Aorta (tissue), 5 donors: ENCODE data around the gene LRMDA. TPM values are rescaled to one million over a fixed set of nuclear protein-coding genes. Genes with fewer than 3 reads are reported as not detected.

Source experiments
- ATAC-seq: fragments of 200-7000 bp; cut with Tn5 transposase; one replicate; pipeline ENCODE4 v1.9.1; 2022; ENCODE audit warnings: moderate library complexity; ENCODE audit not compliant: low FRiP score
- DNase-seq, 2 donors: peaks; one replicate each; pipeline ENCODE4 v3.0.0-alpha.2; 2020
- H3K27ac ChIP-seq, 2 donors: one replicate each; pipeline ENCODE4 v1.5.1; 2013; ENCODE audit warnings: low read length in 2 of 2, mild to moderate bottlenecking in 2 of 2, moderate library complexity in 2 of 2, control low read depth in 1 of 2, inconsistent platforms in 1 of 2, low read depth in 1 of 2
- H3K27me3 ChIP-seq, 2 donors: one replicate each; pipeline ENCODE4 v1.6.1; 2013; ENCODE audit warnings: control low read depth in 1 of 2, low read length in 1 of 2, mild to moderate bottlenecking in 1 of 2, moderate library complexity in 1 of 2; ENCODE audit not compliant: insufficient read depth in 2 of 2, control insufficient read depth in 1 of 2
- H3K36me3 ChIP-seq, 2 donors: one replicate each; pipeline ENCODE4 v1.6.1; 2013; ENCODE audit warnings: control low read depth in 1 of 2, low read length in 1 of 2, mild to moderate bottlenecking in 1 of 2; ENCODE audit not compliant: insufficient read depth in 2 of 2, control insufficient read depth in 1 of 2
- H3K4me1 ChIP-seq, 2 donors: one replicate each; pipeline ENCODE4 v1.6.1; 2013; ENCODE audit warnings: low read length in 2 of 2, control low read depth in 1 of 2, mild to moderate bottlenecking in 1 of 2, moderate library complexity in 1 of 2; ENCODE audit not compliant: insufficient read depth in 2 of 2, control insufficient read depth in 1 of 2
- H3K4me3 ChIP-seq, 2 donors: one replicate each; pipeline ENCODE4 v1.5.1; 2013; ENCODE audit warnings: low read length in 2 of 2, control low read depth in 1 of 2, mild to moderate bottlenecking in 1 of 2
- H3K9me3 ChIP-seq: one replicate; pipeline ENCODE4 v1.6.1; 2013; ENCODE audit warnings: mild to moderate bottlenecking, low read length; ENCODE audit not compliant: control insufficient read depth
- WGBS, 2 donors: extraction: QIAGEN DNeasy Blood & Tissue Kit; methylation state at CpG; one replicate each; pipeline ENCODE4 v1.1.7; 2013; 5-methylcytosine and 5-hydroxymethylcytosine counted together
- intact Hi-C, 2 donors: fragments of 100-400 bp; cut with DNase I; formaldehyde crosslinking; loops; one replicate each; pipeline versions ENCODE4 v1.14.2 to v1.15.0; 2022
- polyA plus RNA-seq, 2 donors: library from polyadenylated mRNA; stranded (reverse); fragments of 200-250 nt; gene quantifications; one replicate each; pipeline ENCODE4 v1.2.3, GENCODE V29; 2013
- total RNA-seq, 2 donors: library from RNA; stranded (reverse); fragmentation: NEBNext Ultra II Directional; extraction: Animal tissue kit (Norgen Biotek cat#: 25700); gene quantifications; one replicate each; pipeline ENCODE4 v1.2.1, GENCODE V29; 2021
- donor health status: healthy with polysubstance abuse.
- donor health status: Bipolar disorder and iron deficiency.
- donor health status: DM: no; HTN: no; CAD: no.
- donor health status: DM: no; HTN: no; CAD: no.
- donor health status: DM: yes; HTN: yes; CAD: no.

The LRMDA gene
- total and polyA plus RNA-seq, 4 donors = 7.4 to 25.7 (median 14.7) TPM

DNA sequence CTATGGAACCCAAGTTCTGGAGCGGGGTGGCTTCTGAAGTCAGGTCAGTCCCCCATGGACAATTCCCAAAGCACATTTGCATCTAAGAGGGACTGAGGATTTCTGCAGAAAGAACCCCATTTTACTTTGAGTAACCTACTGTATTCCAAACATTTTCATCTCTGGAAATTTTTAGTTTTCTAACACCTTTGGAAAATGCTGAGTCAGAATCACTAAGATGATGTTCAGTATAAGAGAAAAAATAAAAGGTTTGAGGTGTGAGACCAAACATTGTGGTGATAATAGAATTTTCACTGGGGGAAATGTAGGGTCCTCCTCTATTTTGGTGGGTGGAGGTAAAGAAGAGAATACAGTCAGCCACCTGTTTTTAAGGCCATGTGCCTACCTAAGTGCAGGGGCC, 227.1 kb downstream of the LRMDA start:
- Histone ChIP-seq H3K9me3 (no peaks in the 10 kb centered on the region), H3K4me3 (no peak overlapping the region), H3K27ac (no peak overlapping the region), H3K27me3 (no peaks in the 10 kb centered on the region), H3K4me1 (peaks cover 5 to 9% of the 10 kb centered on the region in 2 donors), H3K36me3 (no peaks in the 10 kb centered on the region)
- ATAC-seq = no peak
- 77 to 85% methylated on average over 1 of the region's 1 CpG for WGBS, 2 donors
- DNase-seq = no peak
- intact Hi-C loops = loop anchor here (5.0 kb wide), 2 partner anchors 111 to 256 kb away; partner anchors contain the start of gene ZNF503 (in 2 of the 2)

DNA sequence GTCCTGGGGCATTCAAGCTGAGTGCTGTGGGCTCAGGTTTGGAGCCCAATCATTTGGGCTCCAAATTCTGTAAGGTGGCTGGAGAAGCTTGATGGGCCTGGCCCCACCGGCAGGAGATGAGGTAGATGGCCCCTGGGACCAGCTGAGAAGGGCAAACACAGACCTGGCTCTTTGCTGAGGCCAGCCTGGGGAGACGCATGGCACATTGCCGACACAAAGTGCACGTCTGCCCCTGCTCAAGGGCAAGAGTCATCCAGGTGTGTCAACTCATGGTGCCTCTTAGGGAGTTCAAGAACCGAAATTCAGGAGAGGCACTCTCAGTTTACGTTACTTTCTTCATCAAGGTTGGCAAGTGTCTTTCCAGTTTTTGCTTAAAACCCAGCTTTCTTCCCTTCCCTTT, 227.5 kb downstream of the LRMDA start:
- DNase-seq (no peak), ATAC-seq (no peak)
- Histone ChIP-seq H3K36me3 (no peaks in the 10 kb centered on the region), H3K27me3 (no peaks in the 10 kb centered on the region), H3K4me3 (no peak overlapping the region), H3K4me1 (peaks cover 8 to 9% of the 10 kb centered on the region in 2 donors), H3K9me3 (no peaks in the 10 kb centered on the region), H3K27ac (no peak overlapping the region)
- 81 to 82% methylated on average over 6 of the region's 6 CpGs for WGBS, 2 donors
- intact Hi-C loops = loop anchor here (5.0 kb wide), 2 partner anchors 112 to 257 kb away; partner anchors contain the start of gene ZNF503 (in 2 of the 2)

- ATAC-seq (peak; percentile 31), DNase-seq (peak; percentile 67 to 77)
- intact Hi-C loops = no loop called here
- Histone ChIP-seq H3K4me3 (no peak overlapping the region), H3K9me3 (no peaks in the 10 kb centered on the region), H3K4me1 (peaks cover 11 to 12% of the 10 kb centered on the region in 2 donors), H3K27me3 (no peaks in the 10 kb centered on the region), H3K27ac (peak overlapping the region in 1 of 2 donors; percentile 83), H3K36me3 (no peaks in the 10 kb centered on the region)
- WGBS, 2 donors = 6 to 11% methylated on average over 7 of the region's 7 CpGs
Observed at GRCh38 chr10:75660823-75661222, 229.4 kb downstream of the LRMDA start.

GRCh38 chr10:75662715-75663114, 231.3 kb downstream of the LRMDA start:
- WGBS, 2 donors = 3 to 8% methylated on average over 3 of the region's 3 CpGs
- H3K27ac ChIP-seq = peak overlapping the region; percentile 62 to 96
- no peak overlapping the region for H3K4me3 ChIP-seq
- intact Hi-C loops = no loop called here
- H3K9me3 ChIP-seq = no peaks in the 10 kb centered on the region
- H3K4me1 ChIP-seq = peaks cover 11 to 12% of the 10 kb centered on the region in 2 donors
- ATAC-seq = peak; percentile 88
- peak in 1 of 2 donors; percentile 70 for DNase-seq
- H3K27me3 ChIP-seq = no peaks in the 10 kb centered on the region
- no peaks in the 10 kb centered on the region for H3K36me3 ChIP-seq

DNA sequence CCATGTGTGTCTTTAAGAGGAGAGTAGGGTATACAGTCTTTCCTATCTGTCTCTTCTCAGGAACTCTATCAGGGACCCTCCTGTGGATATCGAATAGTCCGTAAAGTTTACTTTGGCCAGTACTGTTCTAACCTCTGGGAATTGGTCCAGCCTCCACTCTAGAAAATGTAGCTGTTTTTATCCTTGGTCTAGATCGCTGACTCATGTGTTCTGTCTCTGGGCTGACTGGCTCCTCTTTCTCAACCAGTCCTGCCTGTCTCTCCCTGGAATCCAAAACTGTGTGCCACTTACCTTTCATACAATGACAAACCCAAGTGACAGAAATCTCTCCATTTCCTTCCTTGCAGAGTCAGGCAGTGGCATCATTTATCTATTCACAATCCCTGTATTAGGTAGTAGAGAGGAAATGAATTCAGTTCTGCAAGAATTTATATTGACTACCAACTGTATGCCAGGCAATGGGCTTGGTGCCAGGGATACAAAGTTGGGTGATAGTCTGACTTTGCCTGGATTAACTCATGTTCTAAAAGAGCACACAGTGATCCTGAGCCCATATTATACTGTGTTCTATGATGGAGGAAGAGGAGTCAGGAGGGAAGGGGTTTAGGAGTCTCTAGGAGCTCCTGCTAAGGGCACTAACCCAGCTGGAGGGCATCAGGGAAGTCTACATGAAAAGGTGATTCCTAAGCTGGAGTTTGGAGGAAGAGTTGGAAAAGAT, 232.7 kb downstream of the LRMDA start:
- peaks cover 9 to 12% of the 10 kb centered on the region in 2 donors for H3K4me1 ChIP-seq

GRCh38 chr10:75664968-75665367, 233.5 kb downstream of the LRMDA start:
- no peaks in the 10 kb centered on the region for H3K9me3 ChIP-seq
- no peaks in the 10 kb centered on the region for H3K36me3 ChIP-seq
- no peaks in the 10 kb centered on the region for H3K27me3 ChIP-seq
- no peak for ATAC-seq
- H3K27ac ChIP-seq = peak overlapping the region in 1 of 2 donors; percentile 44
- intact Hi-C loops = no loop called here
- peaks cover 9 to 12% of the 10 kb centered on the region in 2 donors for H3K4me1 ChIP-seq
- WGBS, 2 donors = 77 to 79% methylated on average over 3 of the region's 3 CpGs
- no peak for DNase-seq
- H3K4me3 ChIP-seq = no peak overlapping the region

More for the DNA sequence above, 232.7 kb downstream of the LRMDA start:
- H3K4me3 ChIP-seq = no peak overlapping the region
- DNase-seq = no peak
- H3K9me3 ChIP-seq = no peaks in the 10 kb centered on the region
- H3K27me3 ChIP-seq = no peaks in the 10 kb centered on the region
- intact Hi-C loops = no loop called here
- H3K27ac ChIP-seq = peak overlapping the region; percentile 78 to 96
- WGBS, 2 donors = 3 to 8% methylated on average over 3 of the region's 3 CpGs
- peak; percentile 72 for ATAC-seq
- no peaks in the 10 kb centered on the region for H3K36me3 ChIP-seq

GRCh38 chr10:75665707-75666106, 234.3 kb downstream of the LRMDA start:
- intact Hi-C loops = no loop called here

DNA sequence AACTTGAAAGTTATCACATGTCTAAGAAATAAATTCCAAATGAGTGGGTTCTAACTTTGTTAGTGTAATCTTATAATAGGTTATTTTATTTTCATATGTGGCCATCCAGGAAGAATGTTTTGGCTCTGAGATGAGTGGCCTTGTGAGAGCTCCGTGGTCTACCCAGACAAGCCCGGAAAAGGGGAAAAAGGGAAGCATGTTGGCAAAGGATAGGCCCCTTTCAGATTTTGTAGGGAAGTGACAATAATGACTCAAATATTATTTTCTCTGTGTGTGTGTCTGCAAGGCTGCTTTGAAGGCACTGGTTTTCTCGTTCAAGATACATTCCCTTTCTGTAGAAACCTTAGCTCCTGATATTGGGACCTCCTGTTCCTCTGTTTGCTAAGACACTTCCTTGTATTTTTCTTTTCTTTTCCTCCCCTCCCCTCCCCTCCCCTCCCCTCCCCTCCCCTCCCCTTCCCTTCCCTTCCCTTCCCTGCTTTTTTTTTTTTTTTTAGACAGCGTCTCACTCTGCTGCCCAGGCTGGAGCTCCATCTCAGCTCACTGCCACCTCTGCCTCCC, 240.8 kb downstream of the LRMDA start:
- peaks cover 0 to 3% of the 10 kb centered on the region in 2 donors for H3K4me1 ChIP-seq
- H3K27ac ChIP-seq = peak overlapping the region in 1 of 2 donors; percentile 57
- ATAC-seq = no peak
- intact Hi-C loops = no loop called here
- no peaks in the 10 kb centered on the region for H3K9me3 ChIP-seq
- no peak overlapping the region for H3K4me3 ChIP-seq
- H3K36me3 ChIP-seq = no peaks in the 10 kb centered on the region
- no peak for DNase-seq
- no peaks in the 10 kb centered on the region for H3K27me3 ChIP-seq
- 2 to 5% methylated on average over 3 of the region's 4 CpGs for WGBS, 2 donors

More at GRCh38 chr10:75665707-75666106, 234.3 kb downstream of the LRMDA start:
- peaks cover 9 to 12% of the 10 kb centered on the region in 2 donors for H3K4me1 ChIP-seq
- H3K36me3 ChIP-seq = no peaks in the 10 kb centered on the region
- H3K9me3 ChIP-seq = no peaks in the 10 kb centered on the region
- no peak overlapping the region for H3K27ac ChIP-seq
- no peak for ATAC-seq
- no peaks in the 10 kb centered on the region for H3K27me3 ChIP-seq
- no peak for DNase-seq
- H3K4me3 ChIP-seq = no peak overlapping the region

DNA sequence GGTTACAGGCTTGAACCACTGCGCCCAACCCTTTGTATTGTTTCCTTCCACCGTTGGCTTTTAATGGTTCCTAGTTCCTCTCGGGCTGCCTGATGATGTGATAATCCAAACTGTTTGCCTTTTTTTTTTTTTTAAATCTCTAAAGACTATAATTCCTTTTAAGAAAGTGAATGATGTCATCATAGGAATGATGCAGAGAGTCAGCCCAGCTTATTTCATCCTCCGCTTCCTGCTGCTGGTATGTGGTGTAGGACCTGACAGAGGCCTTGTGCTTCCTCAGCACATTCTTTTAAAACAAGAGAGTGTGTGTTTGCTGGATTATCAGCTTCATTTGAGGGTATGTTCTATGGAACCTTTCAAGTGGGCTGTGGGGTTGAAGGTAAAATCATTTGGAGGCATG, 241.4 kb downstream of the LRMDA start:
- Histone ChIP-seq H3K9me3 (no peaks in the 10 kb centered on the region), H3K4me3 (no peak overlapping the region), H3K27me3 (no peaks in the 10 kb centered on the region), H3K27ac (no peak overlapping the region), H3K36me3 (no peaks in the 10 kb centered on the region), H3K4me1 (peaks cover 0 to 3% of the 10 kb centered on the region in 2 donors)
- intact Hi-C loops = no loop called here
- no peak for ATAC-seq
- no peak for DNase-seq
- WGBS, 2 donors = 42 to 55% methylated on average over 4 of the region's 4 CpGs
